Measurements from ENCODE around the gene CLASRP.
"Not testable (repeated sequence)": the region's sequence is repeated elsewhere in the genome, so short reads cannot be mapped to it uniquely, and the experiment has no call there.

Gene CLASRP, protein sequence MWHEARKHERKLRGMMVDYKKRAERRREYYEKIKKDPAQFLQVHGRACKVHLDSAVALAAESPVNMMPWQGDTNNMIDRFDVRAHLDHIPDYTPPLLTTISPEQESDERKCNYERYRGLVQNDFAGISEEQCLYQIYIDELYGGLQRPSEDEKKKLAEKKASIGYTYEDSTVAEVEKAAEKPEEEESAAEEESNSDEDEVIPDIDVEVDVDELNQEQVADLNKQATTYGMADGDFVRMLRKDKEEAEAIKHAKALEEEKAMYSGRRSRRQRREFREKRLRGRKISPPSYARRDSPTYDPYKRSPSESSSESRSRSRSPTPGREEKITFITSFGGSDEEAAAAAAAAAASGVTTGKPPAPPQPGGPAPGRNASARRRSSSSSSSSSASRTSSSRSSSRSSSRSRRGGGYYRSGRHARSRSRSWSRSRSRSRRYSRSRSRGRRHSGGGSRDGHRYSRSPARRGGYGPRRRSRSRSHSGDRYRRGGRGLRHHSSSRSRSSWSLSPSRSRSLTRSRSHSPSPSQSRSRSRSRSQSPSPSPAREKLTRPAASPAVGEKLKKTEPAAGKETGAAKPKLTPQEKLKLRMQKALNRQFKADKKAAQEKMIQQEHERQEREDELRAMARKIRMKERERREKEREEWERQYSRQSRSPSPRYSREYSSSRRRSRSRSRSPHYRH

DNA sequence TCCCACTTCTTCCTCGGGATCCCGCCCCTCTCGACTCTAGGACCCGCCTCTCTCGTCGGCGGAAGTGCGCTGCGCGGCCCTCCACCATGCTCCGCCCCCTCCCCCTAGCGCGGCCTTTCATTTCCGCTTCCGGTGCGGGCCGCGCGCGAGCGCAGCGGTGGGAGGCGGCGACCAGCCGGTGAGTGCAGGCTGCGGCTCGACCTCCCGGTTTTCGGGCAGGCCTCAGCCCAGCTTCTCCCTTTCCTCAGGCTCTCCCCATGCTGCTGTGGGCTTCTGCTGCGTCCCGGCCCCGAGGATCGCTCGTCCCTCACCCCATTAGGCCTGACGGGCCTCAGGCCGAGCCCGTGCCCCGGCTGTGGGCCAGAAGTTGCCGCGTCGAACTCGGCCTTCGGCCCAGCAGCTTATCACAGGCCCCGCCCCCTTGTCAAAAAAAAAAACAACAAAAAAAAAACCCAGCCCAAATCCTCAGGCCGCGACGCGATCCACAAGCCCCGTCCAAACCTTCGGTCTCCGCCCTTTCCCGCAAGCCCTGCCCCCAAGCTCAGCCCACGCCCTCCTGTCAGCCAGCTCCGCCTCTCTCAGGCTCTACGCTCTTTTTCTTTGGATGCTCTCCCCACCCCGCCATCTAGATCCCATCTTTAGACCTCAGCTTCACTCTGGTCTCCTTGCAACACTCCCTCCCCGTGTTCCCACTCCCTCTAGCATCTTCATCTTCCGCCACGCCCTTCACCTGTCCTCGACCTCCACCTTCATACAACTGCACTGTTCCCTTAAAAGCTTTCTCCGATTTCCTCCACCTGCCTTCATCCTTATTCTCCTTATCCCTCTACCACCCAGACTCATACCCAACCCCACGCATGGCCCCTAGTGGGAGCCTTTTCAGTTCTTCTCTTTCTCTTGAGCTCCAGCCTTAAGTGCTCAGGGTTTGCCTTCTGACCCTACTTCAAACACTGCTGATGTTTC lies at the start of gene CLASRP:
CLASRP (plus strand) TSS at position 115 of the 963 bp plus-strand sequence. CDS start 1,168 bp downstream, outside the sequence.
- DNase-seq (ENCODE audit: low spot score): peak; percentile 95

DNA sequence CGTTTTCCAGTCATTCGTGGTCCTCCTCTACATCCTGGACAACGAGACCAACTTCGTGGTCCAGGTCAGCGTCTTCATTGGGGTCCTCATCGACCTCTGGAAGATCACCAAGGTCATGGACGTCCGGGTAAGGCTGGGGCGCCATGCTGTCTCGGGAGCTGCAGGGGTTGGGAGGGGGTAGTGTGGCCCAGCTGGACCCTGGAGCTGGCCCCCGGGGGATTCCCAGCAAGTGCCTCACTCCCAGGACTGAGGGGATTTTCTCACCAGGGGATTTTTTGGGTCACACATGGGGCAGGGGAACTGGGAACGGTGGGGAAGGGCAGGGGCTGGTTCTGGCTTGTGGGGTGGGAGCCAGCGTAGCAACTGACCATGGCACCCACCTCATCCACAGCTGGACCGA lies 48.4 kb upstream of the CLASRP start:
- no peak for DNase-seq (ENCODE audit: low spot score)

DNA sequence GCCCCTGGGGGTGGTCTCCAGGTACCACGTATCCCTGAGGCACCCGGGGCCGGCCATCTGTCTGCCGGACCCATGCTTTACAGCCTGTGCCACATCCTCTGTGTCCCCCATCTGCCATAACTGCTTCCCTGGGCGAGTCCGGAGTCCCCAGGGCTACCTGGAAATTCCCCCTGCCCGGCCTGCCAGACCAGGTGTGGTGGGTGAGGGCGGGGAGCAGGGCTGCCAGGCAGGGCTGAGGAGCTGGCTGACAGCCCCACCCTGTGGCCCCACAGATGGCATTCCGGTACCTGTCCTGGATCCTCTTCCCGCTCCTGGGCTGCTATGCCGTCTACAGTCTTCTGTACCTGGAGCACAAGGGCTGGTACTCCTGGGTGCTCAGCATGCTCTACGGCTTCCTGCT lies 47.9 kb upstream of the CLASRP start:
- no peak for DNase-seq (ENCODE audit: low spot score)

DNA sequence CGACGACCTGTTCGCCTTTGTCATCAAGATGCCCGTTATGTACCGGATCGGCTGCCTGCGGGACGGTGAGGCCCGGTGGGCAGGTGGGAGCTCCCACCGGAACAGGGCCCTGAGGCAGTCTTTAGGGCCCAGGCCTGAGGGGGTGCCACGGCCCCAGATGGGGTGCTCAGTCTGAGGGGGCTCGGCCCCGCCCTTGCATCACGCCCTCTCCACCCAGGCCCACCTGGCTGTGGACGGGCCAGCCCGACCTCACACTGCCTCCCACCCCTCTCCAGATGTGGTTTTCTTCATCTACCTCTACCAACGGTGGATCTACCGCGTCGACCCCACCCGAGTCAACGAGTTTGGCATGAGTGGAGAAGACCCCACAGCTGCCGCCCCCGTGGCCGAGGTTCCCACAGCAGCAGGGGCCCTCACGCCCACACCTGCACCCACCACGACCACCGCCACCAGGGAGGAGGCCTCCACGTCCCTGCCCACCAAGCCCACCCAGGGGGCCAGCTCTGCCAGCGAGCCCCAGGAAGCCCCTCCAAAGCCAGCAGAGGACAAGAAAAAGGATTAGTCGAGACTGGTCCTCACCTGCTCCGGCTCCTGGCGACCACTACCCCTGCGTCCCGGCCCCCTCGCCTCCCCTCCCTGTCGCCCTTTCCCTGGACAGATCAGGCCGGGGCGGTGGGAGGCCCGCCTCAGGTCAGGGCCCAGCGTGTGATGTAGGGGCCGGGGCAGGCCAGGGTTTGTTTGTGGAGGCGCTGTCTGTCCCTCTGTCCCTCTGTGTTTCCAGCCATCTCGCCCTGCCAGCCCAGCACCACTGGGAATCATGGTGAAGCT lies 46.3 kb upstream of the CLASRP start:
- DNase-seq (ENCODE audit: low spot score): no peak

DNA sequence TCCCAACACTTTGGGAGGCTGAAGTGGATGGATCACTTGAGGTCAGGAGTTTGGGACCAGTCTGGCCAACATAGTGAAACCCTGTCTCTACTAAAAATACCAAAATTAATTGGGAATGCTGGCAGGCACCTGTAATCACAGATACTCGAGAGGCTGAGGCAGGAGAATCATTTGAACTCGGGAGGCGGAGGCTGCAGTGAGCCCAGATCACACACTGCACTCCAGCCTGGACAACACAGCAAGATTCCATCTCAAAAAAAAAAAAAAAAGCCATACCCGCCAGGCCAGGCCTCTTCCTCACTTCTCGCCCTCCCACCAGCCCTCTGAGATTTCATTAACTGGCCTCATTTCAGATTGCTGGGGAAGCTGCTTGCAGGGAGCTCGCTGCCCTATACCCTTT lies 45.3 kb upstream of the CLASRP start:
- no peak for DNase-seq (ENCODE audit: low spot score)

DNA sequence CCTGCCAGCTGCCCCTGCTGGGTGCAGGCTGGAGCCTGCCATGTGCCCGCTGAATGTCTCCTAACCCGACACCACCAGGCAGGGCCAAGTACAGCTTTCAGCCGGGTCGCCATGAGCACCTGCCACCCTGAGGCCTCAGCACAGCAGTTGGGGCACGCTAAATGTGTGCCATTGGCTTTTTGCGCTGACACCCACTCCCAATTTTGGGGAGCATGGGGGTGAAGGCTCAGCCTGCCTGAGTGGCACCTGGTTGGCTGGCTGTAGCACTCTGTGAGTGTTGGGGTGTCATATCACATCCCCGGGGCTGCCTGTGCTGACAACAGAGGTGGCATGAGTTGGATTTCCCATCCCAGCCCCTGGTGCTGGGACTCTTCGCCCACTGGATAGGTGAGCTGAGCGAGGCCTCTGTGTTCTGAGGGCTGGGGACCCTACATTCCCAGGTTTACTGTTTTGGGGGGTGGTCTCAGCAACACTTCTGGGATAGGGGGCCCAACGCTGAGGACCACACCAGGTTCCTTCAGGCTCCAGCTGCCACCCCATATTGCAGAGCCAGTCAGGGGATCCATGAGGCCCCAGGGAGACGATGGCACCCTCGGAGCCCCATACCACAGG lies 44.8 kb upstream of the CLASRP start:
- DNase-seq (ENCODE audit: low spot score): no peak

DNA sequence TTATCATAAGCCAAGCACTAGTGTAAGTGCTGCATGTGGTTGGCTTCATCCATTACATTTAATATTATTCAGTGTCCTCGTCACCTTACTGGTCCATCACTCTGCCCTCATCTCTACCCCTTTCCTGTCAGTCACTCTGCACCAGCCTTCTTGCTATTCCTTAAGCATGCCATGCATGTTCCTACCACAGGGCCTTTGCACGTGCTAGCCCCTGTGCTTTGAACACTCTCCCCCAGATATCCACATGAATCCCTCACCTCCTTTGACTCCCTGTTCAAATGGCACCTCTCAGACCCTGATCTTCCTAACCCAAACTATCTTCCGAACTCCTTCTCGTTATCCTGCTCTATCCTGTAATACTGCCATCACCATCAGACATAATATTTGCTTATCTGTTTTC lies 40.8 kb upstream of the CLASRP start:
- DNase-seq (ENCODE audit: low spot score): no peak

DNA sequence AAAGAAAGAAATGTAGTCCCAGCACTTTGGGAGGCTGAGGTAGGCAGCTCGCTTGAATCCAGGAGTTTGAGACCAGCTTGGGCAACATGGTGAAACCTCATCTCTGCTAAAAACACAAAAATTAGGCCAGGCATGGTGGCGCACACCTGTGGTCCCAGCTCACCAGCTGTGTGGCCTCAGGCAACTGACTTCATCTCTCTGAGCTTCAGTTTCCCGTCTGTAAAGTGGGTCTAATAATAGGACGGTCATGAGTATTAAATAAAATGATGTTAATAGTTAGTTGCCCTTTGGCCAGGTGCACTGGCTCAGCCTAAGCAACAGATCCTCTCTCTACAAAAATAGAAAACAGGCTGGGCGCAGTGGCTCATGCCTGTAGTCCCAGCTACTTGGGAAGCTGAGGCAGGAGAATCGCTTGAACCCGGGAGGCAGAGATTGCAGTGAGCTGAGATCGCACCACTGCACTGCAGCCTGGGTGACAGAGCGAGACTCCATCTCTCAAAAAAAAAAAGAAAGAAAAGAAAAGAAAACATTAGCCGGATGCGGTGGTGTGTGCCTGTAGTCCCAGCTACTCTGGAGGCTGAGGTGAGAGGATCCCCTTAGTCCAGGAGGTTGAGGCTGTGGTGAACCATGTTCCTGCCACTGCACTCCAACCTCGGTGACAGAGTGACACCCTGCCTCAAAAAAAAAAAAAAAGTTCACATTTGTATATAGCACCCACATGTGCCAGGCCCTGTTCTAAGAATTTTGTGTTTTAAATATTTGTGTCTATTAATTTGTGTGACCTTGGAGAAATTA lies 39.5 kb upstream of the CLASRP start:
- not testable (repeated sequence) for DNase-seq (ENCODE audit: low spot score)

DNA sequence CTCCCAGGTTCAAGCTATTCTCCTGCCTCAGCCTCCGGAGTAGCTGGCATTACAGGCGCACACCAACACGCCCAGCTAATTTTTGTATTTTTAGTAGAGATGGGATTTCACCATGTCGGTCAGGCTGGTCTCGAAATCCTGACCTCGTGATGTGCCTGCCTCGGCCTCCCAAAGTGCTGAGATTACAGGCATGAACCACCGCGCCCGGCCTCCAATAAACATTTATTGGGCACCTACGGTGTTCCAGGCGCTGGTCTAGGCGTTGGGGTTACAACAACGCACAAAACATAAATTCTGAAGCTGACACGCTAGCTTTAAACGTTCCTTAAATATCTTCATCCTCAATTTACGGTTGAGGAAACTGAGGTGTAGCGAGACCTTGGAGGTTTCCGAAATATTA lies 38.2 kb upstream of the CLASRP start:
- not testable (repeated sequence) for DNase-seq (ENCODE audit: low spot score)

DNA sequence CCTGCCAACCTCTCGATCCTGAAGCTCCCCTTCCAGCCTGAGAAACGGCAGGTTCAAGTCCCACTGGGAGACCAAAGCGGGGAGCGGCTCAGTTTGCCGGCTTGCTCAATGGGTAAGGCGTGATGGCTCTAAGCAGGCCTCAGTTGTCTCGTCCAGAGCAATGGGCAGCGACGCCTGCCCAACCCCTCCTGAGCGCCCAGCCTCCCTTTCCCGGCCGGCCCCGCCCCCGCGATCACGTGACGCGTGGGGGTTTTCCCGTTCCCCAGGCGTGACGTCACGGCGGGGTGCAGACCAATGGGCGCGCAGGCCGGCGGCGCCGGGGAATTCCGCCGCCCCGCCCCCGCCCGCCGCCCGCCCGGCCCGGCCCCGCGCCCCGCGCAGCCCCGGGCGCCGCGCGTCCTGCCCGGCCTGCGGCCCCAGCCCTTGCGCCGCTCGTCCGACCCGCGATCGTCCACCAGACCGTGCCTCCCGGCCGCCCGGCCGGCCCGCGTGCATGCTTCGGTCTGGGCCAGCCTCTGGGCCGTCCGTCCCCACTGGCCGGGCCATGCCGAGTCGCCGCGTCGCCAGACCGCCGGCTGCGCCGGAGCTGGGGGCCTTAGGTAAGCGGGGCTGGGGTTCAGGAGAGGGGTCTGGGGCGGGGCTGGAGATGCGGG lies 37.6 kb upstream of the CLASRP start, which contains the start of gene RELB:
RELB (plus strand) TSS at position 378 of the 653 bp plus-strand sequence; CDS start at position 494, 116 bp downstream.
- DNase-seq (ENCODE audit: low spot score): peak; percentile 99

DNA sequence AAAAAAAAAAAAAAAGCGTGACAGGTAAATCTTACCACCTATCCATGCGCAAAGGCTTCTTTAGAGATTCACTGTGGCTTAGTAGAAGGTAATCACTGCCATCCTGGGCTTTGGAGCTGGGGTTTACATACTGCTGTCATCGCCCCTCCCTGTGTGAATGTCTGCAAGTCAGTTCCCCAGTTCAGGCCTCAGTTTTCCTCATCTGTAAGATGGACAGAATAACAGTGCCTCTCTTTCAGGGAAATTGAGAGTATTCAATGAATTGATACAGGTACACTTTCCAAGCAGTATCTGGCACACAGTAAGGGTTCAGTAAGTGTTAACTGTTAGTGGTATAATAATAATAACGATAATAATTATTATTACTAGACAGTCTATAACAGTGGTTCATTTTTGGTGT lies 35.4 kb upstream of the CLASRP start:
- no peak for DNase-seq (ENCODE audit: low spot score)

DNA sequence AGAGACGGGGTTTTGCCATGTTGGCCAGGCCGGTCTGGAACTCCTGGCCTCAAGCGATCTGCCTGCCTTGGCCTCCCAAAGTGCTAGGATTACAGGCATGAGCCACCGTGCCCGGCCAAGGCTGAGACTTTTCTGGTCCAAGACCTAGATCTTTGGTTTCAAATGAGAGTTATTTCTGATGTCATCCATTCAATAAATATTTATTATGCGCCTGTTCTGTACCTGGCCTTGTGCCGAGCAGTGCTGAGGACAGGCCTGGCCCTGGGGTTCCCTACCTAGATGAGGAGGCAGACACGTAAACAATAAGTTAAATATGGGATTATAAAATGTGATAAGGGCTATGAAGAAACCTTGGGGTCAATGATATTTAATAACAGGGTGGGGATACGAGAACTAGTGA lies 33.1 kb upstream of the CLASRP start:
- DNase-seq (ENCODE audit: low spot score): no peak

DNA sequence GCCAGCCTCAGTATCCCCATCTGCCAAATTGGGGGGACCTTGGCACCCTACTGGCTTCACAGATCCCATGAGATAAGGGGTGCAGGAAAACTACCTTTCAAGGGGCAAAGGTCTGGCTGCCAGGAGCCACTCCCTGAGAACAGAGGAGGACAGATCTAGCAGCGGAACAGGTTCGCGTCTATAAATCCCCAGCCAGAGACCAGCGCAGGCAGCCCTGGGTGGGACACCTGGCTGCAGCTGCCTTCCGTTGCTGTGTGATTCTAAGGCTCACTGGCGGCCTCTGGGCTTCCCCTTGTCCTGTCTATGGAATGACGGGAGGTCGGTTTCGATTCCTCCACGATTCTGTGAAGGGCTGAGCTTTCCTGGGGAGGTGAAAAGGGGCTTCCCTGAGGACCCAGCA lies 30.3 kb upstream of the CLASRP start:
- DNase-seq (ENCODE audit: low spot score): no peak

DNA sequence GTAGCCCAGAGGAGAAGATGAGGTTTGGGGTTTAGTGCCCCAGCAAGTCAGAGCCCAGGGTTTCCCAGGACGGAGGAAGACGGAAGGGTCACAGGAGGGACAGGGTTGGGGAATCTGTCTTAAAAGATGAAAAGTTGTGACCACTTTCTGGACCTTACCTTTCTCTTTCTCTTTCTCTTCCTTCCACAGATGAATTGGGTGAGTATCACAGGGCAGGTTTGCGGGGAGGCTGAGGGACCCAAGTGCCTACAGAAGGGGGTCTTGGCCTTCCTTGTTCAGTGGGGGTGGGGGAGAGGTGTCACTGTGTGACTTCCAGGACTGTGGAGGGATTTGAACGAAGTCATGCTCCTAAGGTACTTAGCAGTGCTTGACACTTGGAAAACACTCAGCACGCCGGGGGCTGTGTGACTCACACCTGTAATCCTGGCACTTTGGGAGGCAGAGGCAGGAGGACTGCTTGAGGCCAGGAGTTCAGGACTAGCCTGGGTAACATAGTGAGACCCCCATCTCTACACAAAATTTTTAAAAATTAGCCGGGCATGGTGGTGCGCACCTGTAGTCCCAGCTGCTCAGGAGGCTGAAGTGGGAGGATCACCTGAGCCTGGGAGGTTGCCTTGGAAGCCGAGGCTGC lies 29.1 kb upstream of the CLASRP start:
- DNase-seq (ENCODE audit: low spot score): no peak

DNA sequence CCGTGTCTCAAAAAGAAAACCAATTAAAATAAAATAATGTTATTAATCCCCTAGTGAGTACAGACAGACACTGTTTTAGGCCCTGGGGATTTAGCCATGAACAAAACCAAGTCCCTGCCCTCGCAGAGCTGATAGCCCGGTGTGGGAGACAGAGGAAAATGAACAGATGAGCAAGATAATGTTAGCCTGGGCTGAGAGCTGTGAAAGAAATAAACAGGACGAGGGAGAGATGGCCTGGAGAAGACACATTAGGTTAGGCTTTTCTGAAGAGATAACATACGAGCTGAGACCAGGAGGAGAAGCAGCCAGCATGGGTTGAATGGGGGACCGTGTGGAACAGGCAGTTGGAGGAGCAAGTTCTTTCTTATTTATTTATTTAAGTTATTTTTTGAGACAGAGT lies 28.5 kb upstream of the CLASRP start:
- no peak for DNase-seq (ENCODE audit: low spot score)

DNA sequence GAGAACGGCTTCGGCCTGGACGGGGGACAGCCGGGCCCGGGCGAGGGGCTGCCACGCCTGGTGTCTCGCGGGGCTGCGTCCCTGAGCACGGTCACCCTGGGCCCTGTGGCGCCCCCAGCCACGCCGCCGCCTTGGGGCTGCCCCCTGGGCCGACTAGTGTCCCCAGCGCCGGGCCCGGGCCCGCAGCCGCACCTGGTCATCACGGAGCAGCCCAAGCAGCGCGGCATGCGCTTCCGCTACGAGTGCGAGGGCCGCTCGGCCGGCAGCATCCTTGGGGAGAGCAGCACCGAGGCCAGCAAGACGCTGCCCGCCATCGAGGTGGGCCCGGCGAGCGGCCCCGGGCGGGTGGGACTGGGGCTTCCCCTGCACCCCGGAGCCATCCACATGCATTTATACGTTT lies 26.9 kb upstream of the CLASRP start:
- DNase-seq (ENCODE audit: low spot score): no peak

DNA sequence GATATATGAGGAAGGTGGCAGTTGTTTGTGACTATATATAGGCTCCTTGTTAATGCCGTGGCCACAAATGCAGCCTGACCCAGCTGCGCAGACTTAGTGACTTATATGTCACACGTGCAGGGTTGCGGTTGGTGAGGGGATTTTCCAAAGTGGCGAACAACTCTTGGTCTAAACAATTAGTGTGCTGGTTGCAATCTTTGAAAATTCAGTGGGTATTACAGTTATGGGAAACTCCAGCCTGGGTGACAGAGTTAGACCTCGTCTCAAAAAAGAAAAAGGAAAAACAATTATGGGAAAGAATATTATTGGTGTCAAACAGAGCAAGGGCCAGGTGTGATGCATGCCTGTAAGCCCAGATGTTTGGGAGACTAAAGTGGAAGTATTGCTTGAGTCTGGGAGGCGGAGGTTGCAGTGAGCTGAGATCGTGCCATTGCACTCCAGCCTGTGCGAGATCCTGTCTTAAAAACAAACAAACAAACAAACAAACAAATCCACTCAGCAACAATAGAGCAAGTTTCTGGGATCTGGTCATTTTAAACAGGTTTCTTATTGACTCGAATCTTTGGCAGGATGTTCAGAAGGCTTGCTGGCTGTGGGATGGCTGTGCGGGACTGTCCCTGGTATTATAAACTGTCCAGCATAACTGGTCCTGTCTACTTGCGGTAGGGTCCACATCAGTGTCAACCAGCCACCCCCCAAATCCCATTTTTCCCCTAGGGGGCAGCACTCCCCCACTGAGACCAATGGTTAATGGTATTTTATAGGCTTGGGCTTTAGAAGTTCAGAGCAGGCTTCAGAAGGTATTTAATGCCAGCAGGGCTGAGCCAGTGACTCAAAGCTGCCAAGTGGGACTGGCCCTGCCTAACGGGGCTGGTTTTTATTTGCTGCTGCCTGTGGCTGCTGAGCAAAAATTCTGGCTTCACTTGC lies 22.2 kb upstream of the CLASRP start:
- DNase-seq (ENCODE audit: low spot score): peak; percentile 81

DNA sequence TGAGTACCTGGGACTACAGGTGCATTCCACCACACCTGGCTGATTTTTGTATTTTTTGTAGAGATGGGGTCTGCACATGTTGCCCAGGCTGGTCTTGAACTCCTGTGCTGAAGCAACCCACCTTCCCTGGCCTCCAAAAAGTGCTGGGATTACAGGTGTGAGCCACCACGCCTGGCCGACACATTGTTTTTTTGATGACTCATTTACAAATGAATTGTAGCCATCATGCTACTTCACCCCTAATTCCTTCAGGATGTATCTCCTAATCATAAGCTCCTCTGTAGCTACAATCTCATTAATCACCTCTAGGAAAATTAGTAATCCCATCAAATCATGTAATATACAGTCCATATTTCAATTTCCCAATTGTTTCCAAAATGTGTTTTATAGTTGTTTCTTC lies 19.7 kb upstream of the CLASRP start:
- DNase-seq (ENCODE audit: low spot score): no peak

All from hepatic stellate cell (primary cell).